ENCODE data around the gene LTBP1.

LTBP1 gene

DNA sequence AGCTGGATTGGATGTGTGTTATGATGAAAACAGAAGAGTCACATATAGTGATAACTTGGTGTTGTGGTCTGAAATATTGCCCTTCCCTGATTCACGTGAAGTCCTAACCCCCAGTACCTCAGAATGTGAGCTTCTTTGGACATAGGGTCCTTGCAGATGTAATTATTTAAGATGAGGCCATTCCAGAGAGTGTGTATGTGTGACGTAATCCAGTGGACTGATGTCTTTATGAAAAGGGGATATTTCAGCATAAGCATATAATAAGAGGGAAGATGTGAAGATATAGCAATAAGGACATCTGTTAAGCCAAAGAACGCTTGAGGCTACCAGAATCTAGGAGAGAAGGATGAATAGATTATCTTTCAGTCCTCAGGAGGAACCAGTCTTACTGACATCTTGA lies 62.5 kb downstream of the LTBP1 start:
- TF ChIP-seq, protein P1, sequence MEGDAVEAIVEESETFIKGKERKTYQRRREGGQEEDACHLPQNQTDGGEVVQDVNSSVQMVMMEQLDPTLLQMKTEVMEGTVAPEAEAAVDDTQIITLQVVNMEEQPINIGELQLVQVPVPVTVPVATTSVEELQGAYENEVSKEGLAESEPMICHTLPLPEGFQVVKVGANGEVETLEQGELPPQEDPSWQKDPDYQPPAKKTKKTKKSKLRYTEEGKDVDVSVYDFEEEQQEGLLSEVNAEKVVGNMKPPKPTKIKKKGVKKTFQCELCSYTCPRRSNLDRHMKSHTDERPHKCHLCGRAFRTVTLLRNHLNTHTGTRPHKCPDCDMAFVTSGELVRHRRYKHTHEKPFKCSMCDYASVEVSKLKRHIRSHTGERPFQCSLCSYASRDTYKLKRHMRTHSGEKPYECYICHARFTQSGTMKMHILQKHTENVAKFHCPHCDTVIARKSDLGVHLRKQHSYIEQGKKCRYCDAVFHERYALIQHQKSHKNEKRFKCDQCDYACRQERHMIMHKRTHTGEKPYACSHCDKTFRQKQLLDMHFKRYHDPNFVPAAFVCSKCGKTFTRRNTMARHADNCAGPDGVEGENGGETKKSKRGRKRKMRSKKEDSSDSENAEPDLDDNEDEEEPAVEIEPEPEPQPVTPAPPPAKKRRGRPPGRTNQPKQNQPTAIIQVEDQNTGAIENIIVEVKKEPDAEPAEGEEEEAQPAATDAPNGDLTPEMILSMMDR (IDR thresholded peaks at IDR 0.05; ENCODE audit: borderline replicate concordance, insufficient read depth, low read depth, low read length): no peak
- no peak overlapping the region for H3K4me3 ChIP-seq (ENCODE audit: low read depth, low read length)

DNA sequence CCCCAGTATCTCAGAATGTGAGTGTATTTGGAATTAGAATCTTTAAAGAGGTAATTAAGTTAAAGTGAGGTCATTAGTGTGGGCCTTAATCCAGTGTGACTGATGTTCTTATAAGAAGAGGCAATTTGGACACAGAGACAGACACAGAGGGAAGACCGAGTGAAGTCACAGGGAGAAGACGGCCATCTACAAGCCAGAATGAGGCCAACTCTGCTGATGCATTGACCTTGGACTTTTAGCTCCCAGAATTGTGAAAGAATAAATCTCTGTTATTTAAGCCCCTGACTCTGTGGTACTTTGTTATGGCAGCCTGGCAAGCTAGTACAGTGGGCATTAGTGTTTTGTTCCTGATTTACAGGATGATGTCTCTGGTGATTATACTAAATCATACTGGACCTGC lies 64.6 kb downstream of the LTBP1 start:
- TF ChIP-seq, protein P1 (IDR thresholded peaks at IDR 0.05; ENCODE audit: borderline replicate concordance, insufficient read depth, low read depth, low read length): no peak
- H3K4me3 ChIP-seq (ENCODE audit: low read depth, low read length): no peak overlapping the region

DNA sequence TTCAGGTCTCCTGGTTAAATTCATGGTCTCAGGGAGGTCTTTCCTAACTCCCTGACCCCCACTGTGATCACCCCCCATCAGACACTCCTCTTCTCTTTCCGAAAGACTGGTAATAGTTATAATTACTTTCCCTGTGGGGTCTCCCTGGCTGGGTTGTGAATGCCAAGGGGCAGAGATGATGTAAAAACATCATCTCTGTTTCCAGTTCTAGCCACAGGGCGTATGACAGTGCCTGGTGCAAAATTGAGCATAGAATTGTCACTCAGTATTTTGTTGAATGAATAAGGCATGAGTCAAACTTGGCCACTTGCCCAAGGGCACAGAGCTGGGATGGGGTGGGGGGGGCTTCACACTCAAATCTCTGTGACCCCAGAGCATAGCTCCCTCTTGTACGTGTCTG lies 65.2 kb downstream of the LTBP1 start:
- TF ChIP-seq, protein P1 (IDR thresholded peaks at IDR 0.05; ENCODE audit: borderline replicate concordance, insufficient read depth, low read depth, low read length): no peak

DNA sequence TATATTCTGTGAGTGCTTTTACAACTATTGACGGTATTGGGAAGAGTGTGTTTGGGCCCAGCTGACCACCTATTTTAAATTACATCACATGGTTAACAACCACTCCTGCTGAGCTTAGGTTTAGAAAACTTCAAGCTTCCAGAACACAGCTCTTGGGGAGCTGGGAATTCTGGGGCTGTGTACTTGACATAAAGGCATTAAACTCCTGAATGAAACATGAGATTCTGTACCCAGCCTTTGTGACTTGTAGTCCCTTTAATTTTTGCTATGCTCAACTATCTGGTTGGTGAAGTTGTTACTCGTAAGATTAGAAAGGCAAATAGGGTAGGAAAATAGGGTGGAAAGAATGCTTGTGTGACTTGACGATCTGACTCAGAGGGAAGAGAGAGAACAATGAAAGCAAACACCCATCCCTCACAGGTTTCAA lies 66.9 kb downstream of the LTBP1 start:
- no peak overlapping the region for H3K4me3 ChIP-seq (ENCODE audit: low read depth, low read length)
- TF ChIP-seq, protein P1 (IDR thresholded peaks at IDR 0.05; ENCODE audit: borderline replicate concordance, insufficient read depth, low read depth, low read length): no peak

More for the DNA sequence above, 65.2 kb downstream of the LTBP1 start:
- no peak overlapping the region for H3K4me3 ChIP-seq (ENCODE audit: low read depth, low read length)

GRCh38 chr2:33014268-33014667 lies 67.5 kb downstream of the LTBP1 start:
- TF ChIP-seq, protein P1 (IDR thresholded peaks at IDR 0.05; ENCODE audit: borderline replicate concordance, insufficient read depth, low read depth, low read length): no peak
- no peak overlapping the region for H3K4me3 ChIP-seq (ENCODE audit: low read depth, low read length)

DNA sequence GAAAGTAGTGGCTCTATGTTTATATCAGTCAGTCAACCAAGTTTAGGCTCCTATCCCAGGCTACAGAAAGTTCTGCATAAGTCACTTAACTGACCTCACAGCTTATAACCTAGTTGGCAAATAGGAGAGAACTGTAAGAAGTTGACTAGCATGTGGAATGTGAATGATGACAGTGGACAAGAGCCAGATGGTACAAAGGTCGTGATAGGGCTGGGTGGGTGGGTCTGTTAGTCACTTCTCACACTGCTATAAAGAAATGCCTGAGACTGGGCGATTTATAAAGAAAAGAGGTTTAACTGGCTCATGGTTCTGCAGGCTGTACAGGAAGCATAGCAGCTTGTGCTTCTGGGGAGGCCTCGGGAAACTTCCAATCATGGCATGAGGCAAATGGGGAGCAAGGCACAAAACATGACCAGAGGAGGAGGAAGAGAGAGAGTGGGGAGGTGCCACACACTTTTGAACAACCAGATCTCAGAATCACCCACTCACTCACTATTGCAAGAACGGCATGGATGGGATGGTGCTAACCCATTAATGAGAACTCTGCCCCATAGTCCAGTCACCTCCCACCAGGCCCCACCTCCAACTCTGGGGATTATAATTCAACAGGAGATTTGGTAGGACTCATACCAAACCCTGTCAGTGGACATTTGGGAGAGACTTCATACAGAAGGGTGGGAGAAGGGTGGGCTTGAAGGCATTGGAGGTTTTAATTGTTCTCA lies 68.8 kb downstream of the LTBP1 start:
- H3K4me3 ChIP-seq (ENCODE audit: low read depth, low read length): no peak overlapping the region
- TF ChIP-seq, protein P1 (IDR thresholded peaks at IDR 0.05; ENCODE audit: borderline replicate concordance, insufficient read depth, low read depth, low read length): no peak

DNA sequence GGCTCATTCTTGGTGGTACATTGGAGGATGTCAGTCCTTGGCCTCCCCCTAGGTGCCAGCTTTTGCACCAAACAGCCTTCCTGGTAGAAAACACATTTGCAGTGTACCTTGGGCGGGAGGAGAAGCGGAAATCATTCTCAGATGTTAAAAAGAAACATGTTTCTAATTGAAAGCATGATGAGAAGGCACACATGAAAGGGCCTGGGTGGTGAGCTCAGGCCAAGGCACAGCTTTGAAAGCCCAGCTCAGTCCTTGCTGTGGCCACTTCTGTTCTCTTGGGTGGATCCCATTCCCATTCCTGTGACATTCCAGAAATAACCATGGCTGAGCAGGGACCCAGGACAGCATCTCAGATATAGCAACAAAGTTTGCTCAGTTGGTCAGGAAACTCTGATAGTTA lies 71.5 kb downstream of the LTBP1 start:
- TF ChIP-seq, protein P1 (IDR thresholded peaks at IDR 0.05; ENCODE audit: borderline replicate concordance, insufficient read depth, low read depth, low read length): no peak
- no peak overlapping the region for H3K4me3 ChIP-seq (ENCODE audit: low read depth, low read length)

Measured in GM12875 (cell line).